ENCODE measurements around the gene MTMR1.

The MTMR1 gene

GRCh38 chrX:150813922-150814321 is 120.7 kb downstream of the MTMR1 start:
- no peak for ATAC-seq
- TF ChIP-seq ZC3H10 (CRISPR knock-in tag; IDR thresholded peaks at IDR 0.05) (no peak), ZNF565 (CRISPR knock-in tag; conservative IDR thresholded peaks at IDR 0.05; ENCODE audit: low read depth) (no peak), BACH2 (CRISPR knock-in tag; IDR thresholded peaks at IDR 0.05; ENCODE audit: borderline replicate concordance) (no peak), ARNTL (CRISPR knock-in tag; IDR thresholded peaks at IDR 0.05; ENCODE audit: borderline replicate concordance, low read depth) (no peak), CSDC2 (CRISPR knock-in tag; IDR thresholded peaks at IDR 0.05) (no peak), POU6F1 (CRISPR knock-in tag; IDR thresholded peaks at IDR 0.05; ENCODE audit: borderline replicate concordance, low read depth) (no peak), RARB (CRISPR knock-in tag; IDR thresholded peaks at IDR 0.05) (no peak), OSR1 (CRISPR knock-in tag; IDR thresholded peaks at IDR 0.05) (no peak), TCF4 (CRISPR knock-in tag; IDR thresholded peaks at IDR 0.05; ENCODE audit: borderline replicate concordance) (no peak), SNAI2 (CRISPR knock-in tag; IDR thresholded peaks at IDR 0.05) (no peak), CSRNP3 (CRISPR knock-in tag; IDR thresholded peaks at IDR 0.05) (no peak), GLIS3 (CRISPR knock-in tag; IDR thresholded peaks at IDR 0.05) (no peak), ZFP3 (CRISPR knock-in tag; IDR thresholded peaks at IDR 0.05) (no peak), ZNF8 (CRISPR knock-in tag; IDR thresholded peaks at IDR 0.05) (no peak), ESRRG (CRISPR knock-in tag; IDR thresholded peaks at IDR 0.05) (no peak)
